Hematopoietic multipotent progenitor cell treated with erythropoietin and hydrocortisone succinate and interleukin-3 and kit ligand, for 8 days (in vitro differentiated cells): ENCODE measurements around the gene CMSS1.

ENCODE experiments used
- DNase-seq: peaks from one replicate; pipeline ENCODE4 v3.0.0-alpha.2; 2015

Gene CMSS1

DNA sequence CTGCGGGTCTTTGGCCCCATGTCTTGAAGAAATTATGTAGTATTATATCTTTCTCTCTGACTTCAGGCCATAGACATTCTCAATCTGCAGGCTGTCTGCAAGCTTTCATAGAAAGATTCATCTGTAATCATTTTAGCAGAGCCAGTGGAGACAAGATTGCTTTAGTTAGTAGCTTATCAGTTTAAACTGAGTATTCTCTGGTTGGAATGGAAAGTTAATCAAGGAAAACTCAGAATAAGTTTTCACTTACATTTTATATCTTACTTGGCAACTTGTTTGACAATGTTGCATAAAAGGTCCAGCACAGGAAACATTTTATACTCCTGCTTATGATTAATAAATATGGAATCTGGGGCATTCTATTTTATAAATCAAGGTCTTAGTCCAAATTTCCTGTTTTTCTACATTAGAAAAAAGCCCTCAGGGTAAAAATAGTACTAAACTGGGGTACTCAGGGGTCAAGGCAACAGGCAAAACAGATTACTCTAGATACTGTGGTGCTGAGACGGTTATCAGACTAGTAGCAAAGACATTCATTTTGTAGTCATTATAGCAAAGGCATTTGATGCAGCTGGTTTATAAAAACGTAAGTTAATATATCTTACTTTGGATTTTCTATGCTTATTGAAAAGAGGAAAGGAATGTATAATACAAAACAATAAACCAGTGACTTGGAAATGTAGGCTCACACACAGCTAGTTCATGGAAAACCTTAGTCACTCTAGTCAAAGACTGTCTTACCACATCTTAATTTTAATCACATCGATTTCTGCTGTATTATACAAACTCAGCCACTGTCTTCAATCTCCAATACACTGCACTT, 341.9 kb downstream of the CMSS1 start:
- DNase-seq, result no peak

GRCh38 chr3:100160521-100160920, 342.9 kb downstream of the CMSS1 start:
- no peak for DNase-seq

GRCh38 chr3:100163787-100164186, 346.1 kb downstream of the CMSS1 start:
- no peak for DNase-seq

DNA sequence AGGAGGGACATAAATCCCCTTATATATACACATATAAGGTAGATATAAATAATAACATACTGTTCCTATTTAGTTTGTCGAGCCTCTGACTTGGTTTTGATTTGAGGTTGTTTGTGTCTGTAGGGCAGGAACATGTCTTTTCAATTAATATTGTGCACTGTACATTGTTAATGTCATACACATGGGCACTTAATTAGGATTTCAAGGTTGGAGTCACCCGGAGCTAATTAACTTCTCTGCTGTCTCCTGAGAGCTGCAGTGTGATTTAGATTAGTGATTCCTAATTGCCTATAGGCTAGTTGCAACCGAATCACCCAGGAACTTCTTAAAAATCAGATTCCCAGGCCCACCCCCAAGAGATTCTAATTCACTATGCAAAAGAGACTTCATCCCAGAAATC, 347.1 kb downstream of the CMSS1 start:
- no peak for DNase-seq

- DNase-seq, result no peak
These were observed 348.4 kb downstream of the CMSS1 start for GRCh38 chr3:100165926-100166550.

DNA sequence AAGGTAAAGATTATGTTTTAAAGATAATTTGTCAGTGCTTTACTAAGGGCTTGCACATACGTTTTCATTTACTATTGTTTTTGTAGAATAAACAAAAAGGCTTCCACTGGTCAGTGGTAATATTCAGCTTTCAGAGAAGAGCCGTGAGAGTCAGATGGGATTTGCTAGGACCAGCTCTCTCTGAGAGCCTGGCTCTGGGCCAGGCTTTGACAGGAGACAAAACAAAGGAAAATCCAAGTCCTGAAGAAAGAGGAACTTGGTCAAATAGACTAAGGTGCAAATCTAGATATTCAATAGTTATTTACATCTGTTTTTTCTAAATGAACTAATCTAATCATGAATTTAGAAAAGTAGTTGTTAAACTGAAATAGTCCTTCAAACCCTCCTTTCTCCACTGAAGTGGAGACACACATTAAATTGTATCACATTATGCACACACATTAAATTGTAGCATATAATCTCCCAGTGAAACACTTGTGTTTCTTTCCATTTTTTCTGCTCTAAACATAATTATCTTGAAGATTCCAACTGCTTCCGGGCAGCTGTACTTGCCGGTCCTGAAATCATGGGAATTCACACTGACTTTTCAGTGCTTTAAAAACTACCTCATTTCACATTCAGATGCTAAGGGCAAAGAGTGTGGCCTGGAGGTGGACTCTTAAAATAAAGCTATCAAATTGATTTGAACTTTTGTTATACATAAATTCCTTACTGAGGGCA, 351.7 kb downstream of the CMSS1 start:
- DNase-seq, result no peak

- DNase-seq, result no peak
These were observed 352.8 kb downstream of the CMSS1 start for GRCh38 chr3:100170486-100170885.

DNA sequence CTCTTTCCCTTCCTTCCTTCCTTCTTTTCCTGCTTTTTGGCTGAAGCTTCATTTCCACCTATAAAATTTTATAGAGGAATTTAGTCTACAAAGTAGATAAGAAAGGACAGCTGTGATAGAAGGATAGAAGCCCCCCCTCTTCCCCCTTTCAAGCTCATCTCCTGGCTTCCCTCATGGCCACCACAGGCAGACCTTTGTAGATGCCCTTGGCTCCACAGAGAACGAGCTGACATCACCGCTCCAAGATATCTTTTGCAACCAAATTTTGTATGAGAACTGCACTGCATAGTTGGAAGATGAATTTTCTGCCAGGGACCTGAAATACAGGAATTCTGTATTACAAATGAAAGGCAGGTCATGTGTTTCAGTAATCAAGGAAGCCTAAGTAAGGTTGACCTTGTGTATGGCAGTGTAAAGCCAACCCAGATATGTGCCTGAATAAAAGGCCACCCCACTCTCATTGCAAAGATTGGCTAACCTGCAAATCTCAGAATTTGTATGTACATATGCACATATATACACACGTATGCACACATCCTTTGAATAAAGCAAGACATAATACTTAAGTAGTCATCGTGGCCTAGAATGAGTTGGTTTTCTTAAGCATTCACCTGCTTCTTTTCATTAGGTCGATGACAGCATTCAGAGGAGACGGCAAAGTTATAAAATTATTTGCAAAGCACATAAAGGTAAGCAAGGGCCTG, 353.7 kb downstream of the CMSS1 start:
- no peak for DNase-seq

- no peak for DNase-seq
These were observed 356.3 kb downstream of the CMSS1 start for GRCh38 chr3:100173961-100174360.

- no peak for DNase-seq
These were observed 358.1 kb downstream of the CMSS1 start for GRCh38 chr3:100175637-100176280.

- no peak for DNase-seq
These were observed 362.2 kb downstream of the CMSS1 start for GRCh38 chr3:100179692-100180349.

DNA sequence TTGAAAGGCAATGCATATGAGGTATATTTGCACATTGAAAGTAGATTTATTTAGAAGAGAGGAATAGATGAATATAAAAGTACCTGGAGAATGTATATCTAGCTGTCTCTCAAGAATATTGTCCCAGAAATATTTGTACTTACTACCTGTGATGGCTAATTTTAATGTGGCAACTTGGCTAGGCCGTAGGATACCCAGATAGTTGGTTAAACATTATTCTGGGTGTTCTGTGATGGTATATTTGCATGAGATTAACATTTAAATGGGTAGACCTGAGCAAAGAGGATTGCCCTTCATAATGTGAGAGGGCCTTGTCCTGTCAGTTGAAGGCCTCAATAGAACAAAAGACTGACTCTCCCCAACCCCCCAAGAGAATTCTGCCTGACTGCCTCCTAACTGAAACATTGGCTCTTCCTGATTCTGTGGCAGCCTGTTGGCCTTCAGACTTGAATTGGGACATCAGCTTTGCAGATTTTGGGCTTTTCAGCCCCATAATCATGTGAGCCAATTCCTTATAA, 366.0 kb downstream of the CMSS1 start:
- no peak for DNase-seq

- DNase-seq, result no peak
These were observed 367.4 kb downstream of the CMSS1 start for GRCh38 chr3:100184948-100185570.

DNA sequence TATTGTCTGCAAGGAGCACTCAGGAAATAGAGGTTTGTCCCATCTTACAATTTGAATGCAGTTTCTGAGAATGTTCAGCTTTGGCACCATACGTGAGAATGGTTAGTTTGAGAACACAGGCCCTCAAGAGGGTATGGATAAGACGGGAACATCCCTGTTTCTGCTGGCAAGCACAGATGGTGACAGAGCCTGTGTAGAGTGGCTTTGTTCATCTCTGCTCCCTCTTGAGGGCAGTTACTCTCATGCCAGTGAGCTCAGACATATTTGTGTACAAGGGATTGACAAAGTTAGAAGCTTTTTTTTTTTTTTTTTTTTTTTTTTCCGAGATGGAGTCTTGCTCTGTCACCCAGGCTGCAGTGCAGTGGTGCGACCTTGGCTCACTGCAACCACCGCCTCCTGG, 368.2 kb downstream of the CMSS1 start:
- DNase-seq, result no peak

GRCh38 chr3:100189444-100189964, 371.8 kb downstream of the CMSS1 start:
- DNase-seq, result no peak

DNA sequence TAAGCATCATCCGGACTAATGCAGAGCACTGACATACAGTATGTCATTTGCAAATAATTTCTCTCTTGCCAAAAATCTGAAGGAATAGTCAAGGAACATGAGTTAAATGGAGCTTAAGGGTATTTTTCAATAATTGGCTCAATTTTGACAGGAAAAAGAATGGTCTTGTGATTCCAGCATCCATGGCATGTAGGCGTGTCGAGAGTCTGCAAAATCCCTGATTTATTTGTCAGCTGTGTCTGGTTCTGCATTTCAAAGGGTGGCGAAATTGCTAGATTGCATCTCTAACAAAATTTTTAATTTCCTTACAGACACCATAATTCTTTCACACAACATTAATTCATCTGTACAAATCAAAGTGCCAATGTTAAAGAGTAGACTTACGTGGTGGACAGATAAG, 377.7 kb downstream of the CMSS1 start:
- DNase-seq, result no peak

DNA sequence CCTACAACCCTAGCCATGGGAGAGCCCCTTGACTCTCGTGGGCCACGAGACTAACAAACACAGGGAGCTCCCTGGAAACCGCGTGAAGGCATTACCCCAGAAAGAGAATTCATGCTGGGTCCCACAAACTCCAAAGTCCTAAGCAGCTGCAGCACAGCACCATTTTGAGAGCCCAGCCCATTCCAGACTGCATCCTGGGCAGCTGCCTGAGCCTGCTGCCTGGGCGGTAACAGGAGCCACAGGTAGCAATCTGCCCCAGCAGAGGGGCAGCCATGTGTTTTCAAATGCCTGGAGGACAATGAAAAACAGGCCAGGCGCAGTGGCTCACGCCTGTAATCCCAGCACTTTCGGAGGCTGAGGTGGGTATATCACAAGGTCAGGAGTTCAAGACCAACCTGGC, 380.2 kb downstream of the CMSS1 start:
- no peak for DNase-seq

- DNase-seq, result no peak
These were observed 381.1 kb downstream of the CMSS1 start for GRCh38 chr3:100198579-100199269.

DNA sequence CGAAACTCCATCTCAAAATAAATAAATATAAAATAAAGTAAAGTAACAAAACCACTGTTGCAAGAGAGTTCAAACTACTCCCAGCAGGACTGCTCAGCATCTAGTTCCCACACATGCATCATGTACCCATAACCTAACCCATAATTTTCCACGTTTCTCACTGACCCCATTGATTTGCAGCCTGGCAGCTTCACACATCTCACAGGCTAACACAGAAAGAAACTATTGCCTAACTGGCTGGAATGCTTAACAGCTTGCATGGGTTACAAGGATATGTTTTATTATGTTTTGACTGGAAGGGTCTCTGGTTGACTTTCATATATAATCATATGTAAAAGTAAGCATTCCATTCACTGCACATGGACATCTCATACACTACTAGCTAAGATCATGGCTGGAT, 387.5 kb downstream of the CMSS1 start:
- no peak for DNase-seq

DNA sequence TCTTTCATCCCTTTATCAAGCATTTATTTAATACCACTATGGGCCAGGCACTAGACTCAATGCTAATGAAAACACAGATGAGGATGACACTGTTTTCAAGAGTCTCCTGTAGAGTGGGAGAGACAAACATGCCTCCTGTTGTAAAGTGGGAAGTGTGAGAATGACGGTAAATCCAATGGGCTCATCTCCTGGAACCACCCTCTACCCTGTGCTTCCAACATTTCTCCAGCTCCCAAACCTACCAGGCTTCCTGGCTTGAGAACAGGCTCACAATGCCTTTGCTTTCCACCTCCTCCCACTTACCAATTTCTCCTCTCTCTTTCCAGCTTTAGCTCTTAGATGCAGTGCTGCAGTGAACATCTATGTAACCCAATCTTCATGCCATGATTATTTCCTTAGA, 389.0 kb downstream of the CMSS1 start:
- DNase-seq, result no peak

GRCh38 chr3:100207886-100208285, 390.2 kb downstream of the CMSS1 start:
- no peak for DNase-seq
